Stomach smooth muscle (tissue), 2 donors: ENCODE data around the gene TRPM3.

Experiments
- H3K27ac ChIP-seq: one replicate; pipeline ENCODE4 v1.7.0; 2013; ENCODE audit warnings: mild to moderate bottlenecking, low read length, inconsistent platforms
- H3K27me3 ChIP-seq, 2 donors: one replicate each; pipeline ENCODE4 v1.7.0; 2013; ENCODE audit warnings: low read length in 2 of 2; ENCODE audit not compliant: insufficient read depth in 2 of 2, control insufficient read depth in 1 of 2
- H3K36me3 ChIP-seq, 2 donors: one replicate each; pipeline ENCODE4 v1.7.0; 2013; ENCODE audit warnings: low read length in 2 of 2; ENCODE audit not compliant: control insufficient read depth in 2 of 2, insufficient read depth in 2 of 2
- H3K4me1 ChIP-seq: one replicate; pipeline ENCODE4 v1.7.0; 2013; ENCODE audit warnings: low read length; ENCODE audit not compliant: control insufficient read depth, insufficient read depth
- H3K4me3 ChIP-seq, 2 donors: one replicate each; pipeline ENCODE4 v1.7.0; 2013; ENCODE audit warnings: low read length in 2 of 2
- H3K9ac ChIP-seq, 2 donors: one replicate each; pipeline ENCODE4 v1.7.0; 2013; ENCODE audit warnings: low read length in 2 of 2, mild to moderate bottlenecking in 1 of 2
- H3K9me3 ChIP-seq, 2 donors: one replicate each; pipeline ENCODE4 v1.7.0; 2013; ENCODE audit warnings: low read length in 2 of 2; ENCODE audit not compliant: control insufficient read depth in 2 of 2
- donor health status: healthy.
- donor health status: Pancreatic carcinoma.

Gene TRPM3

DNA sequence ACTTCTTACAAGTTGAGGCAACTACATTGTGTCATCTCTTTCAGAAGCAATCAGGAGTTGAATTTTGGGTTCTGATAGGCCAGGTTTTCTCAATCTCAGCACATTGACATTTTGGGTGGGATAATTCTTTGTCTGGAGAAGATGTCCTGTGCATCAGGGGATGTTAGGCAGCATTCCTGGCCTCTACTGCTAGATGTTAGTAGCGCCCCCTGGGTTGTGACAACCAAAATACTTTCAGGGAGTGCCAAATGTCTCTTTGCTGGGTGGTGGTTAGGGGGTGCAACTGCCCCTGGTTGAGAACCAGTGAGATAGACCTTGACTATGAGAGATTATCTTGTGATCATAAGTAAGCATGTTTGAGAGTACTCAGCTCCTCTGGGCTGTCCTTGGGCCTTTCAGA lies 542.7 kb downstream of the TRPM3 start:
- H3K27me3 ChIP-seq = no peaks in the 10 kb centered on the region
- no peak overlapping the region for H3K4me3 ChIP-seq
- no peak overlapping the region for H3K9ac ChIP-seq
- no peaks in the 10 kb centered on the region for H3K36me3 ChIP-seq
- no peak overlapping the region for H3K27ac ChIP-seq
- peaks cover 13% of the 10 kb centered on the region for H3K4me1 ChIP-seq
- no peaks in the 10 kb centered on the region for H3K9me3 ChIP-seq

DNA sequence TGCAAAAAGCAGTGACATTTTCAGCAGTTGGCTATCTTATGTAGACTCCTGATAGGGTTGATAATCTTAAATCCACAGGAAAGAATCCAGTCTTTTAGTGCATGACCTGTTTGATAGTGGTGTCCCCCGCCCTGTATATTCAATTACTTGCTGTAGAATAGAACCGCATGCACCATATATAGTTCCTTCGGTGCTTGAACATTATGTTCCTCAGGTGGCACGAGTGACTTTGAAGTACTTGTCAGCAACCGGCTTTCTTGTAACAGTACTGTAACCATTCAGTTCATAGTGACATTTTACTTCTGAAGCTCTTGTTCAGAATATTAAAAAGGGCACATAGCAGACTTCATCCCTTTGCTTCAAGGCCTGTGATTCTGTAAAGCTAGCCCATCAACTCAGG lies 543.8 kb downstream of the TRPM3 start:
- no peak overlapping the region for H3K4me3 ChIP-seq
- H3K27me3 ChIP-seq = no peaks in the 10 kb centered on the region
- H3K4me1 ChIP-seq = peaks cover 14% of the 10 kb centered on the region
- H3K9me3 ChIP-seq = no peaks in the 10 kb centered on the region
- H3K9ac ChIP-seq = no peak overlapping the region
- H3K27ac ChIP-seq = no peak overlapping the region
- H3K36me3 ChIP-seq = no peaks in the 10 kb centered on the region

DNA sequence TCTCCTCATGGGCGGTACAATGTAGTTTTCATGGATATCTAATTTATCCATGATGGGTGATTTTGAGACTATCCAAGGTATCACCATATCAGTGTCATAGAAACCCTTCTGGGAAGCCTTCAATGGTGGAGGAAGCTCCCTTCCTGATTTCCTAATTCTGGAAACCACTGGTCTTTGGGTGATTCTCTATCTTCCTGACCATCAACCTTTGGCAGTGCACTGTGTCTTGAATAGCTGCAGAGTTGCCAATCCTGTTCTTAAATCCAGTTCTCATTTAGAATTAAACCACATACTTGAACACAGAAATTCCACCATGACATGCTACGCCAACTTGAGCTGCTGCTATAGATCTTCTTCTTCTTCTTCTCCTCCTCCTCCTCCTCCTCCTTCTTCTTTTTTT lies 545.3 kb downstream of the TRPM3 start:
- Histone ChIP-seq H3K27me3 (no peaks in the 10 kb centered on the region), H3K9me3 (no peaks in the 10 kb centered on the region), H3K9ac (no peak overlapping the region), H3K4me3 (no peak overlapping the region), H3K27ac (no peak overlapping the region), H3K4me1 (peaks cover 14% of the 10 kb centered on the region), H3K36me3 (no peaks in the 10 kb centered on the region)

DNA sequence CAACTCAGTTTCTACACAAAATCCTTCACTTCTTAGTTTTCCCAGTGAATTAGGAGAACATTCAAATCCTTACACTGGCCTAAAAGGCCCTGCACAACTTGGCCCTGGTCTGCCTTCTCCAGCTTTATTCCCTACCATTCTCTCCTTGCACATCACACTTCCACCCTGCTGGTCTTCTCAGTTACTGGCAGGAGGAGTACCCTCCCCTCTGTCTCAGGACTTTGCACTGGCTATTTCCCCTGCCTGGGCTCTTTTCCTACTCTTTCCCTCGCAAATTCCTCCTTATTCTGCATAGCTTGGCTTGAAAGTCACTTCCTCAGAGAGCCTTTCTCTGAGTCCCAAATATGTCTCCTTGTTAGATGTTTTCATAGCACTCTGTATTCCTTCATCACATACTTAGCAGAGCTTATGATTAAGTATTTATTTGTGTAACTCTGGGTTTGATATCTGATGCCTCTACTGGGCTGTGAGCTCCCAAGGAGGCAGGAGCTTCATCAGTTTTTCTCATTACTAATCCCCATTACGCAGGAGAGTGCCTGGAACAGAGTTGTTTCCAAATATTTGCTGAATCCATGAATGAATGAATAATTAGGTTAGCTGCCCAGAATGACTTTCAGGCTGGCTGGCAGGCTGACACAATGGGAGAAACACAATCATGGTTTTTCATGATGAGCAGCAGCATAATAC lies 547.1 kb downstream of the TRPM3 start:
- H3K4me1 ChIP-seq = peaks cover 14% of the 10 kb centered on the region
- H3K4me3 ChIP-seq = no peak overlapping the region
- H3K9me3 ChIP-seq = no peaks in the 10 kb centered on the region
- H3K36me3 ChIP-seq = no peaks in the 10 kb centered on the region
- peak overlapping the region; percentile 46 for H3K27ac ChIP-seq
- H3K27me3 ChIP-seq = no peaks in the 10 kb centered on the region
- no peak overlapping the region for H3K9ac ChIP-seq

DNA sequence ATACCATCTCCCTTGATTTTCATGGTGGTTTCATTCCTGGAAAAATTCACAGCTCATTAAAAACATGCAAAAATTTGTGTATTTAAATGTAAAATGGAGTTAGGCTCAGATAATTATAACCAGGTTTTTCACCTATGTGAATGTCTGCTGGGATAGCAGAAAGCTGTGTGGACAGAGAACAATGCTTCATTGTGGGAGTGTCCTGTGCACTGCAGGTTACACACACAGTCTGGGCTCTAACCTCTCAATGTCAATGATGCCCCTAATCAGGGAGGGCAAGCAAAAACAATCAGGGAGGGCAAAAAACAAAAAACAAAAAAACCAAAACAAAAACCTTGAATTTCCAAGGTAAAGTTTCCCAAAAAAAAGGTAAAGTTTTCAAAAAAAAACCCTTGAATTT lies 548.1 kb downstream of the TRPM3 start:
- Histone ChIP-seq H3K9me3 (no peaks in the 10 kb centered on the region), H3K36me3 (no peaks in the 10 kb centered on the region), H3K4me3 (no peak overlapping the region), H3K4me1 (peaks cover 14% of the 10 kb centered on the region), H3K9ac (no peak overlapping the region), H3K27ac (peak overlapping the region; percentile 46), H3K27me3 (no peaks in the 10 kb centered on the region)

DNA sequence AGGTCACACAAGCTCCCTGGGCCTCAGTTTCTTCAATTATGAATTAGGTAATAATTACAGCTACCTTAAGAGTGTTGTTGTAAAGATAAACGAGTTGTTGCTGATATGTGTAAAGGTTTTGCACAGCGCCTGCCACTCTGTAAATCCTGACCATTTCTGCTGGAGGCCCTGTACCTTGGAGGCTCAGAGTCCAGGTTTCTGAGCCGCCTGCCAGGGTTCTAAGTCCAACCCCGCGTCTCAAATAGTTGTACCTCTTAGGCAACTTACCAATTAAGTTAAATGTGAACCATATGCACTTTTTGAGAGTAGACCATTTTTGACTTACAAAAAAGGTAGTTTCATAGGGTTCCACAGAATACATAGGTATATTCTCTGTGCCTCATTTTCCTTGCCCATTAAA lies 550.2 kb downstream of the TRPM3 start:
- Histone ChIP-seq H3K36me3 (no peaks in the 10 kb centered on the region), H3K27ac (no peak overlapping the region), H3K9me3 (no peaks in the 10 kb centered on the region), H3K4me3 (no peak overlapping the region), H3K9ac (no peak overlapping the region), H3K4me1 (peaks cover 10% of the 10 kb centered on the region), H3K27me3 (no peaks in the 10 kb centered on the region)

DNA sequence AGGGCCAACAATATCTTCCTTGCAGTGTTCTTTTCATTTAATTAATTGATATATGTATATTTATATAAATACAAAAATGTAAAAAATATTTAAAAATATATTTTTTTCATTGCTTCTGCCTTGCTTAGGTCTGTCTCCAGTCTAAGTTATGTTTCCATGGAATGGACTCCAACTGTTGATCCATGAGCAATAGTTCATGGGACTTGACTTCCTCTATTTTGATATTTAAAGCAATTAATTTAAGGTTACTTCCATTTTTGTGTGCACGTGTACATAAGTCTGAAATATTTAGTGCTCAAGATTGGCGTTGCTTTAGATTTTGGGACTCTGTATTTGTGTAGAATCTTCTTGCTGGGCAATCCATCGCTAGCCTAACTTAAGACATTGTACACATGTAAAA lies 551.6 kb downstream of the TRPM3 start:
- Histone ChIP-seq H3K27ac (no peak overlapping the region), H3K9me3 (no peaks in the 10 kb centered on the region), H3K36me3 (no peaks in the 10 kb centered on the region), H3K4me1 (peaks cover 10% of the 10 kb centered on the region), H3K4me3 (no peak overlapping the region), H3K27me3 (no peaks in the 10 kb centered on the region), H3K9ac (no peak overlapping the region)

DNA sequence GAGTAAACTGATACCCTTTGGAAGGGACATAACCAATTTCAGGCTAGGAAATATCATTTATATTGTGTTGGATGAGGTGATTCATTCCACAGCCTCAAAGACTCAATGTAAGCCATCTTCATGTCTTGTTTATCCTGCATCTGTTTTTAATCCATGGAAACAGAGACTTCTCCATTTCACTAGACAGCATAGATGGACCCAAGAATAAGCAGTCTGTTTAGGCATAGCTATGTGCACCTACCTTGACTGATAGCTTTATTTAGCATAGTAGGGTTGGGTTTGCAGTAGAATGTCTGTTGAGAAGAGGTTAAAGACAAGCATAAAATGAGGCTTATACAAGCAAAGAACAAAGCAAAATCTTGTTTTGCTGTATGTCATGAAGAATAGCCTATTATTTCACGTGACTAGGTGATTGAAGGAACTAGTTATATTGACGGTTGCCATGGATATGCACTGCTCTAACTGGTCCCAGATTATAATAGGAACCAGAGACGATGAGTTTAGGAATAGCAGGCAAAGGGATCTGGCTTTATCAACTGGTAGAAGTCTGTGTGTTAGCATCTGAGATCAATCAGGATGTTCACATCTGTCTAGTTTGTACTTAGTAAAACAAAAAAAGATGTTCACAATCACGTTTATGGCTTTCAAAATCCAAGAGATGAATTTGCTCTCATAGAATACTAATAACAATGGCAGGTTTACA lies 552.2 kb downstream of the TRPM3 start:
- no peak overlapping the region for H3K9ac ChIP-seq
- H3K36me3 ChIP-seq = no peaks in the 10 kb centered on the region
- no peak overlapping the region for H3K4me3 ChIP-seq
- no peaks in the 10 kb centered on the region for H3K9me3 ChIP-seq
- peaks cover 6% of the 10 kb centered on the region for H3K4me1 ChIP-seq
- H3K27ac ChIP-seq = no peak overlapping the region
- H3K27me3 ChIP-seq = no peaks in the 10 kb centered on the region

DNA sequence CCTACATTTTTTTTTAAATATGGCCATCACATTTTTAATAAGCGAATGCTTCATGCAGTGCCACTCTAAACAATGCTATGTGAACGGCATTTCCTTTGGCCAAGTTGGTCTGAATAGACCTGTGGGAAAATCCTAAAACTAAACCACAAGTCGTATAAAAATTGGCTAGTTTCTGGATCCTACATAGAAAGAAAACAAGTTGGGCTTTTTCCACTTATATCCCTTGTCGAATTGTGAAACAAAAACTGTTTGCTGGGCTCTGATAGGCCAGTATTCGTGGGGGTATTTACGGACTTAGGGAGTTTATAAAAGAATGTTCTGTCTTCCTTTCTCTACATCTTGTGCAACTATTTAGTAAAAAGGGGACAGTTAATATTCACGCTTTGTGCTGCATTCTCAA lies 553.9 kb downstream of the TRPM3 start:
- Histone ChIP-seq H3K4me1 (no peaks in the 10 kb centered on the region), H3K36me3 (no peaks in the 10 kb centered on the region), H3K9me3 (no peaks in the 10 kb centered on the region), H3K27ac (no peak overlapping the region), H3K4me3 (no peak overlapping the region), H3K9ac (no peak overlapping the region), H3K27me3 (no peaks in the 10 kb centered on the region)

DNA sequence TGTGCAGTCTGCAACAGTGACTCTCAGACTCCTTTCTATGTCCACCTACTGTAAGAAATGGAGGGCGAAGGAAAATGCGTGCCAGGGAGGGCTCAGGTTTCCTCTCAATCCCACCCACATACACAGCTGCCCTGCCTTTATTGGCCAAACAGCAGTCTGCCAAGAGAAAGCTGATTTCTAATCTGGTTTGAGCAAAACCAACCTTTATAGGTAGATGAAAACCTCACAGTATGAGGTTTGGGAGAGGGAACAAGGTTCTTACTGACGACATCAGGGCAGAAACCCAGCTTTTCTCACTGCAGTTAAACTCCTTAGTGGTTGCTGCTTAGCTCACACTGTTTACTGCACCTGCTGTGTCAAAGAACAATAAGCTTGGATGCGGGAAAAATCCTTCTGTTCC lies 554.7 kb downstream of the TRPM3 start:
- H3K9ac ChIP-seq = no peak overlapping the region

DNA sequence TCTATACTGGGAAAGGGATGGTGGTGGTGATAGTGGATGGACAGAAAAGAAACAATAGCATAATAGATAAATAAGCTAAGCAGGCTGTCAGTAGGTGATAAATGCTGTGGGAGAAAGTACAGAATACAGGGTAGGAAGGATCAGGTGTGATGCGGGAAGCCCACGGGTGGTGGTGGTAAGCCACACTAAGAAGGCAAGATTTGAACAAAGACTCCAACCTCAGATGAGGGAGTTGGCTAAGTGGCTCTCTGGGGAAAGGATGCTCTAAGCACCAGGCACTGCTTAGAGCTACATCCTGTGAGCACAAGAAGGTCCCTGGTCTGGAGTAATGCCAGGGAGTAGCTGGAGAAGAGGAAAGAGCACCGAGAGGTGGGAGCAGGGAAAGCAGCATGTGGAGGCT lies 555.4 kb downstream of the TRPM3 start:
- no peaks in the 10 kb centered on the region for H3K36me3 ChIP-seq
- no peaks in the 10 kb centered on the region for H3K9me3 ChIP-seq
- no peak overlapping the region for H3K27ac ChIP-seq
- no peak overlapping the region for H3K9ac ChIP-seq
- no peak overlapping the region for H3K4me3 ChIP-seq
- no peaks in the 10 kb centered on the region for H3K27me3 ChIP-seq
- no peaks in the 10 kb centered on the region for H3K4me1 ChIP-seq

More for the DNA sequence above, 554.7 kb downstream of the TRPM3 start:
- Histone ChIP-seq H3K27ac (no peak overlapping the region), H3K4me3 (no peak overlapping the region), H3K4me1 (no peaks in the 10 kb centered on the region), H3K9me3 (no peaks in the 10 kb centered on the region), H3K36me3 (no peaks in the 10 kb centered on the region), H3K27me3 (no peaks in the 10 kb centered on the region)
